HEK293 (cell line): ENCODE measurements around the gene VAV2.

Experiments
- CTCF ChIA-PET: fragments of 350-600 bp; formaldehyde crosslinking; extraction: SDS; loops from one replicate; lab custom pipeline; 2021; ENCODE audit warnings: antibody characterized with exemption; lab: Yijun Ruan, JAX
- POLR2A ChIA-PET: fragments of 300-600 bp; formaldehyde crosslinking; extraction: SDS; loops from one replicate; lab custom pipeline; 2020; ENCODE audit warnings: antibody characterized with exemption, inconsistent platforms; lab: Yijun Ruan, JAX
- H3K27ac ChIP-seq: fragments of 200-500 bp; sonication (Bioruptor generic); 2 replicates; pipeline ENCODE4 v1.5.1; 2014; ENCODE audit warnings: low read depth, low read length, control low read depth, inconsistent platforms; ENCODE audit errors: extremely low read depth
- H3K36me3 ChIP-seq, 2 experiments: fragments of 200-500 bp in 1 of 2; sonication (Bioruptor generic) in 1 of 2; 1 replicate in 1 of 2; 2 replicates in 1 of 2; pipeline ENCODE4 v1.5.1; 2014 to 2017; ENCODE audit warnings: inconsistent platforms in 2 of 2, low read length in 2 of 2; ENCODE audit not compliant: control insufficient read depth in 2 of 2, insufficient read depth in 1 of 2
- H3K4me1 ChIP-seq: fragments of 200-500 bp; sonication (Bioruptor generic); 2 replicates; pipeline ENCODE4 v1.5.1; 2014; ENCODE audit warnings: mild to moderate bottlenecking, low read length, inconsistent platforms; ENCODE audit not compliant: control insufficient read depth, insufficient read depth
- H3K4me3 ChIP-seq: 2 replicates; pipeline ENCODE4 v1.5.1; 2011; ENCODE audit warnings: low read depth, mild to moderate bottlenecking, control low read depth, low read length, moderate library complexity
- H3K9me3 ChIP-seq: fragments of 200-500 bp; sonication (Bioruptor generic); 2 replicates; pipeline ENCODE4 v1.5.1; 2014; ENCODE audit warnings: low read depth, low read length, inconsistent platforms; ENCODE audit not compliant: control insufficient read depth, insufficient read depth
- KLF16 ChIP-seq: fragments of 450-650 bp; formaldehyde crosslinking; IDR thresholded peaks from 2 replicates; pipeline ENCODE4 v1.5.1; 2017; ENCODE audit warnings: missing biosample characterization, missing genetic modification characterization
- KLF7 ChIP-seq: fragments of 450-650 bp; formaldehyde crosslinking; IDR thresholded peaks from 2 replicates; pipeline ENCODE4 v1.5.1; 2016; ENCODE audit warnings: missing biosample characterization, missing genetic modification characterization, borderline replicate concordance
- SETDB1 ChIP-seq: IDR thresholded peaks from one replicate; pipeline ENCODE4 v1.6.1; 2017; ENCODE audit warnings: mild to moderate bottlenecking, low read length, moderate library complexity, mixed read lengths; ENCODE audit not compliant: insufficient read length
- ZNF19 ChIP-seq: fragments of 450-650 bp; formaldehyde crosslinking; IDR thresholded peaks from 2 replicates; pipeline ENCODE4; 2016; ENCODE audit warnings: missing biosample characterization, missing genetic modification characterization, low read depth
- ZNF302 ChIP-seq: fragments of 450-650 bp; formaldehyde crosslinking; IDR thresholded peaks from 2 replicates; pipeline ENCODE4 v1.5.1; 2016; ENCODE audit warnings: missing biosample characterization, missing genetic modification characterization, low read depth
- ZNF350 ChIP-seq: fragments of 450-650 bp; formaldehyde crosslinking; IDR thresholded peaks from 2 replicates; pipeline ENCODE4 v1.5.0; 2017; ENCODE audit warnings: missing biosample characterization, mild to moderate bottlenecking, missing genetic modification characterization
- ZNF518A ChIP-seq: fragments of 450-650 bp; formaldehyde crosslinking; conservative IDR thresholded peaks from 2 replicates; pipeline ENCODE4 v1.5.1; 2016; ENCODE audit warnings: low read depth, missing biosample characterization, missing genetic modification characterization
- ZNF530 ChIP-seq: fragments of 450-650 bp; formaldehyde crosslinking; IDR thresholded peaks from 2 replicates; pipeline ENCODE4 v1.5.1; 2016; ENCODE audit warnings: low read depth, missing biosample characterization, missing genetic modification characterization
- ZNF548 ChIP-seq: fragments of 450-650 bp; formaldehyde crosslinking; IDR thresholded peaks from 2 replicates; pipeline ENCODE4 v1.5.1; 2016; ENCODE audit warnings: missing biosample characterization, missing genetic modification characterization
- ZNF555 ChIP-seq: fragments of 450-650 bp; formaldehyde crosslinking; conservative IDR thresholded peaks from 2 replicates; pipeline ENCODE4 v1.5.1; 2017; ENCODE audit warnings: missing biosample characterization, mild to moderate bottlenecking, missing genetic modification characterization, inconsistent platforms
- ZNF629 ChIP-seq: fragments of 450-650 bp; formaldehyde crosslinking; IDR thresholded peaks from 2 replicates; pipeline ENCODE4 v1.5.1; 2017; ENCODE audit warnings: missing biosample characterization, missing genetic modification characterization
- ZNF658 ChIP-seq: fragments of 450-650 bp; formaldehyde crosslinking; IDR thresholded peaks from 2 replicates; pipeline ENCODE4; 2016; ENCODE audit warnings: missing biosample characterization, missing genetic modification characterization
- ZNF776 ChIP-seq: fragments of 450-650 bp; formaldehyde crosslinking; IDR thresholded peaks from 2 replicates; pipeline ENCODE4 v1.5.0; 2017; ENCODE audit warnings: missing biosample characterization, missing genetic modification characterization, borderline replicate concordance
- TF ChIP-seq, protein P1 (sequence below): fragments of 450-650 bp; formaldehyde crosslinking; IDR thresholded peaks from 2 replicates; pipeline ENCODE4 v1.5.1; 2016; ENCODE audit warnings: missing biosample characterization, missing genetic modification characterization
- TF ChIP-seq, protein P2 (sequence below): fragments of 450-650 bp; formaldehyde crosslinking; IDR thresholded peaks from 2 replicates; pipeline ENCODE4 v1.5.1; 2016; ENCODE audit warnings: missing biosample characterization, missing genetic modification characterization
- TF ChIP-seq, protein P3 (sequence below): fragments of 450-650 bp; formaldehyde crosslinking; IDR thresholded peaks from 2 replicates; pipeline ENCODE4 v1.5.1; 2016; ENCODE audit warnings: missing biosample characterization, missing genetic modification characterization

The VAV2 gene

DNA sequence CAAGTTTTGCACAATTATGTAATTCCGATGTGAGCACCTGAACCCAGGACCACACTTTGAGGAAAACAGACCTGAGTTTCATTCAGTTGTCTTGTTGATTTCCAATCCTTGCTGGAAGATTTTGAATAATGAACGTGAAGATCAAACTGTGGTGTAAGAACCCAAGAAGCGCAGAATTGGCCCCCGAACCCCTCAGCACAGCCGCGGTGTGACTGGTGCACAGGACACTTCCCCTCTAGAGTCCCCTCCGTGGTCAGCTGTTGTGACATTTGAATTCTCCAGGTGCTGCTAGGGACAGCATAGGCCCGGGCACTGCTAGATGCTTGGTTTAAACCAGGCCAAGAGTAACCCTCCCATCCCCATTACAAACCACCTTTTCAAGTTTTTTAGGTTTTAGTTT, 34.9 kb upstream of the VAV2 start:
- Histone ChIP-seq H3K4me1 (0 out of 2 replicates have a peak, but pooled peaks cover 2% of the 10 kb centered on the region), H3K4me3 (no peak overlapping the region), H3K27ac (no peak overlapping the region), H3K9me3 (no peaks in the 10 kb centered on the region), H3K36me3 (peaks cover 0 to 49% of the 10 kb centered on the region in 2 experiments; a peak in 2 of 3 replicates)
- TF ChIP-seq ZNF776 (tag by site-specific recombination) (no peak), ZNF302 (tag by site-specific recombination) (no peak), ZNF658 (tag by site-specific recombination) (no peak), ZNF555 (tag by site-specific recombination) (no peak), KLF7 (no peak), ZNF518A (tag by site-specific recombination) (no peak), ZNF350 (tag by site-specific recombination) (no peak), SETDB1 (no peak)
- TF ChIP-seq, protein P1, sequence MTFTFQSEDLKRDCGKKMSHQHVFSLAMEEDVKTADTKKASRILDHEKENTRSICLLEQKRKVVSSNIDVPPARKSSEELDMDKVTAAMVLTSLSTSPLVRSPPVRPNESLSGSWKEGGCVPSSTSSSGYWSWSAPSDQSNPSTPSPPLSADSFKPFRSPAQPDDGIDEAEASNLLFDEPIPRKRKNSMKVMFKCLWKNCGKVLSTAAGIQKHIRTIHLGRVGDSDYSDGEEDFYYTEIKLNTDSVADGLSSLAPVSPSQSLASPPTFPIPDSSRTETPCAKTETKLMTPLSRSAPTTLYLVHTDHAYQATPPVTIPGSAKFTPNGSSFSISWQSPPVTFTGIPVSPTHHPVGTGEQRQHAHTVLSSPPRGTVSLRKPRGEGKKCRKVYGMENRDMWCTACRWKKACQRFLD (tag by site-specific recombination), result no peak
- ChIA-PET CTCF (interaction anchor here (0.7 to 1.5 kb wide), 3 partner anchors 32 to 72 kb away, joined by 3 to 7 read pairs (median 3); no protein-coding TSS in a partner anchor), POLR2A (interaction anchor here (1.8 kb wide), 1 partner anchor 15 kb away, joined by 4 read pairs; no protein-coding TSS in a partner anchor)

DNA sequence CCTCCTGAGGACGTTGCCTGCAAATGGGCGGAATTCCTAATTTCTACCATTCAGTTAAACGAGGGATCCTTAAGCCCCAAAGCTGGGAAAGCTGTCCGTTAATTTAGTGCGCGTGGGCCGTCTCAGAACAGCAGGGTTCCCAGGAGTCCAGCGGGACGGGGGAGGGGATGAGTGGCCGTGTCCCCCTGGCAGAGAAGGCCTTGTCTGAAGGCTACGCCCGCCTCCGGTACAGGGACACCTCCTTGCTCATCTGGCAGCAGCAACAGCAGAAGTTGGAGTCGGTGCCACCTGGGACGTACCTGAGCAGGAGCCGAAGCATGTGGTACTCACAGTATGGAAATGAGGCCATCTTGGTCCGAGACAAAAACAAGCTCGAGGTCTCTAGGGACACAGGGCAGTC, 34.5 kb upstream of the VAV2 start:
- ChIA-PET CTCF (interaction anchor here (0.7 to 1.5 kb wide), 2 partner anchors 72 to 109 kb away, joined by 3 to 7 read pairs; partner anchors contain the start of gene WDR5), POLR2A (interaction anchor here (0.9 to 1.8 kb wide), 2 partner anchors 16 to 35 kb away, joined by 3 to 4 read pairs; no protein-coding TSS in a partner anchor)
- no peaks in the 10 kb centered on the region for H3K9me3 ChIP-seq

More for the DNA sequence above, 34.5 kb upstream of the VAV2 start:
- TF ChIP-seq, protein P2, sequence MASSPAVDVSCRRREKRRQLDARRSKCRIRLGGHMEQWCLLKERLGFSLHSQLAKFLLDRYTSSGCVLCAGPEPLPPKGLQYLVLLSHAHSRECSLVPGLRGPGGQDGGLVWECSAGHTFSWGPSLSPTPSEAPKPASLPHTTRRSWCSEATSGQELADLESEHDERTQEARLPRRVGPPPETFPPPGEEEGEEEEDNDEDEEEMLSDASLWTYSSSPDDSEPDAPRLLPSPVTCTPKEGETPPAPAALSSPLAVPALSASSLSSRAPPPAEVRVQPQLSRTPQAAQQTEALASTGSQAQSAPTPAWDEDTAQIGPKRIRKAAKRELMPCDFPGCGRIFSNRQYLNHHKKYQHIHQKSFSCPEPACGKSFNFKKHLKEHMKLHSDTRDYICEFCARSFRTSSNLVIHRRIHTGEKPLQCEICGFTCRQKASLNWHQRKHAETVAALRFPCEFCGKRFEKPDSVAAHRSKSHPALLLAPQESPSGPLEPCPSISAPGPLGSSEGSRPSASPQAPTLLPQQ (tag by site-specific recombination), result no peak
- TF ChIP-seq ZNF530 (tag by site-specific recombination) (no peak), SETDB1 (no peak), ZNF19 (tag by site-specific recombination) (no peak), ZNF629 (tag by site-specific recombination) (no peak), ZNF548 (tag by site-specific recombination) (no peak), KLF16 (no peak)
- TF ChIP-seq, protein P3, sequence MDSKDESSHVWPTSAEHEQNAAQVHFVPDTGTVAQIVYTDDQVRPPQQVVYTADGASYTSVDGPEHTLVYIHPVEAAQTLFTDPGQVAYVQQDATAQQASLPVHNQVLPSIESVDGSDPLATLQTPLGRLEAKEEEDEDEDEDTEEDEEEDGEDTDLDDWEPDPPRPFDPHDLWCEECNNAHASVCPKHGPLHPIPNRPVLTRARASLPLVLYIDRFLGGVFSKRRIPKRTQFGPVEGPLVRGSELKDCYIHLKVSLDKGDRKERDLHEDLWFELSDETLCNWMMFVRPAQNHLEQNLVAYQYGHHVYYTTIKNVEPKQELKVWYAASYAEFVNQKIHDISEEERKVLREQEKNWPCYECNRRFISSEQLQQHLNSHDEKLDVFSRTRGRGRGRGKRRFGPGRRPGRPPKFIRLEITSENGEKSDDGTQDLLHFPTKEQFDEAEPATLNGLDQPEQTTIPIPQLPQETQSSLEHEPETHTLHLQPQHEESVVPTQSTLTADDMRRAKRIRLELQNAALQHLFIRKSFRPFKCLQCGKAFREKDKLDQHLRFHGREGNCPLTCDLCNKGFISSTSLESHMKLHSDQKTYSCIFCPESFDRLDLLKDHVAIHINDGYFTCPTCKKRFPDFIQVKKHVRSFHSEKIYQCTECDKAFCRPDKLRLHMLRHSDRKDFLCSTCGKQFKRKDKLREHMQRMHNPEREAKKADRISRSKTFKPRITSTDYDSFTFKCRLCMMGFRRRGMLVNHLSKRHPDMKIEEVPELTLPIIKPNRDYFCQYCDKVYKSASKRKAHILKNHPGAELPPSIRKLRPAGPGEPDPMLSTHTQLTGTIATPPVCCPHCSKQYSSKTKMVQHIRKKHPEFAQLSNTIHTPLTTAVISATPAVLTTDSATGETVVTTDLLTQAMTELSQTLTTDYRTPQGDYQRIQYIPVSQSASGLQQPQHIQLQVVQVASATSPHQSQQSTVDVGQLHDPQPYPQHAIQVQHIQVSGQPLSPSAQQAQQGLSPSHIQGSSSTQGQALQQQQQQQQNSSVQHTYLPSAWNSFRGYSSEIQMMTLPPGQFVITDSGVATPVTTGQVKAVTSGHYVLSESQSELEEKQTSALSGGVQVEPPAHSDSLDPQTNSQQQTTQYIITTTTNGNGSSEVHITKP (tag by site-specific recombination), result no peak
- TF ChIP-seq, all 188 proteins: peak for 0
- Histone ChIP-seq H3K4me1 (0 out of 2 replicates have a peak, but pooled peaks cover 2% of the 10 kb centered on the region), H3K4me3 (no peak overlapping the region; the same call in 1 of the 2 replicates), H3K36me3 (peaks cover 0 to 45% of the 10 kb centered on the region in 2 experiments; a peak in 2 of 3 replicates), H3K27ac (no peak overlapping the region)
